Measurements from ENCODE around the gene SLC26A6. TPM values are rescaled to one million over a fixed set of nuclear protein-coding genes. Genes with fewer than 3 reads are reported as not detected.

Gene SLC26A6
- total and polyA plus RNA-seq, 8 donors, result 14.8 to 279 (median 54.0) TPM

DNA sequence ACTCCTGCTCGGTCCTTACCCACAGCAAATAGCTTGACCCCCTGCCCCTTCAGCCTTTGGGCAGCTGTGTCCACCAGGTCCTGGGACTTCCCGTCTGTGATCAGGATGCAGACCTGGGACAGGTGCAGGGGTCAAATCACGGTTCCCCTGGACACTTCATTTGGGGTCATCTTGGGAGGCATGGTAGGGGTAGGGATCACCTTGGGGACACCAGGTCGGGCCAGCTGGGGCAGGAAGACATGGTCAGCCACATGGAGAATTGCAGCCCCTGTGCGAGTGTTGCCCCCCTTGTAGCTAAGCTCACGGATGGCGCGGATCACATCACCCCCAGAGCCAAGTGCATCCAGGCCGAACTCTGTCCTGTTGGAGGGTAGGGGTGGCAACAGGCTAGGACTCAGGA lies 41.9 kb downstream of the SLC26A6 start:
- peaks cover 2 to 21% (median 12%) of the 10 kb centered on the region in 4 donors for H3K36me3 ChIP-seq
- H3K9me3 ChIP-seq, result no peaks in the 10 kb centered on the region
- no peak for DNase-seq
- peaks cover 0 to 48% (median 4%) of the 10 kb centered on the region in 3 donors for H3K27me3 ChIP-seq
- intact Hi-C loops (cut with DNase I; ENCODE audit: low total_unique reads), result no loop called here
- 86 to 93% (median 92%) methylated on average over 5 to 9 of the region's 9 CpGs for WGBS, 5 donors
- peaks cover 13 to 31% (median 25%) of the 10 kb centered on the region in 4 donors for H3K4me1 ChIP-seq
- H3K4me3 ChIP-seq, result no peak overlapping the region
- no peak for TF ChIP-seq POLR2AphosphoS5 (IDR thresholded peaks at IDR 0.05)
- TF ChIP-seq EP300 (IDR thresholded peaks at IDR 0.05), result no peak
- no peak for TF ChIP-seq POLR2A (IDR thresholded peaks at IDR 0.05)
- TF ChIP-seq, protein P1, sequence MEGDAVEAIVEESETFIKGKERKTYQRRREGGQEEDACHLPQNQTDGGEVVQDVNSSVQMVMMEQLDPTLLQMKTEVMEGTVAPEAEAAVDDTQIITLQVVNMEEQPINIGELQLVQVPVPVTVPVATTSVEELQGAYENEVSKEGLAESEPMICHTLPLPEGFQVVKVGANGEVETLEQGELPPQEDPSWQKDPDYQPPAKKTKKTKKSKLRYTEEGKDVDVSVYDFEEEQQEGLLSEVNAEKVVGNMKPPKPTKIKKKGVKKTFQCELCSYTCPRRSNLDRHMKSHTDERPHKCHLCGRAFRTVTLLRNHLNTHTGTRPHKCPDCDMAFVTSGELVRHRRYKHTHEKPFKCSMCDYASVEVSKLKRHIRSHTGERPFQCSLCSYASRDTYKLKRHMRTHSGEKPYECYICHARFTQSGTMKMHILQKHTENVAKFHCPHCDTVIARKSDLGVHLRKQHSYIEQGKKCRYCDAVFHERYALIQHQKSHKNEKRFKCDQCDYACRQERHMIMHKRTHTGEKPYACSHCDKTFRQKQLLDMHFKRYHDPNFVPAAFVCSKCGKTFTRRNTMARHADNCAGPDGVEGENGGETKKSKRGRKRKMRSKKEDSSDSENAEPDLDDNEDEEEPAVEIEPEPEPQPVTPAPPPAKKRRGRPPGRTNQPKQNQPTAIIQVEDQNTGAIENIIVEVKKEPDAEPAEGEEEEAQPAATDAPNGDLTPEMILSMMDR (IDR thresholded peaks at IDR 0.05), result no peak
- no peak overlapping the region for H3K27ac ChIP-seq

DNA sequence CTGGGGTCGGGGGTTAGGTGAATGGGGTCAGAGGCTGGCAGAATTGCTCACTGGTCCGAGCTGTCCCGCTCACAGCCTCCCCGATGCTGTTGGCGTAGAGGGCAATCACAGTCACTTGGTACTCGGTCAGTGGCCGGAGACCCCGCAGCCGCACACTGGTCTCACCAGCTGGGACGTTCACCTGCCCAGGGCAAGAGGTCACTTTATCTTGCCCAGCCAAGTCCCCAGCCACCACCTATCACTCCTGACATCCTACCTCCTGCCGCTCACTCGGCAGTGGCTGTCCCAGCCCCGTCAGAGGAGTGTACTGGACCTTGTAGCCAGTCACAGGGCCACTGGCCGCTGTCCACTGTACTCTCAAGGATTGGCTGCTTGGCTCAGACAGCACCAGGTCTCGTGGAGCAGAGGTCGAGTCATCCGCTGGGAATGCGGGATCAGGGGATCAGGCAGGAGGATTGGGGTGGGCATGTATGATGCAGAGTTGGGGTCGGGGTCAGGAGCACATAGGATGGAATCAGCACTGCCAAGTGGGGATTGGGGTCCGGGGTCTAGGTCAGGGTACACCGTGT lies 42.7 kb downstream of the SLC26A6 start:
- Histone ChIP-seq H3K27ac (no peak overlapping the region), H3K27me3 (peaks cover 0 to 52% (median 4%) of the 10 kb centered on the region in 3 donors), H3K4me3 (no peak overlapping the region), H3K9me3 (no peaks in the 10 kb centered on the region), H3K36me3 (peaks cover 0 to 14% (median 5%) of the 10 kb centered on the region in 4 donors), H3K4me1 (peaks cover 13 to 24% (median 19%) of the 10 kb centered on the region in 4 donors)
- TF ChIP-seq POLR2A (IDR thresholded peaks at IDR 0.05) (no peak), POLR2AphosphoS5 (IDR thresholded peaks at IDR 0.05) (no peak), EP300 (IDR thresholded peaks at IDR 0.05) (no peak)
- TF ChIP-seq, protein P1 (IDR thresholded peaks at IDR 0.05), result no peak
- WGBS, 5 donors, result 83 to 91% (median 87%) methylated on average over 21 of the region's 21 CpGs
- intact Hi-C loops (cut with DNase I; ENCODE audit: low total_unique reads), result no loop called here
- DNase-seq, result no peak

DNA sequence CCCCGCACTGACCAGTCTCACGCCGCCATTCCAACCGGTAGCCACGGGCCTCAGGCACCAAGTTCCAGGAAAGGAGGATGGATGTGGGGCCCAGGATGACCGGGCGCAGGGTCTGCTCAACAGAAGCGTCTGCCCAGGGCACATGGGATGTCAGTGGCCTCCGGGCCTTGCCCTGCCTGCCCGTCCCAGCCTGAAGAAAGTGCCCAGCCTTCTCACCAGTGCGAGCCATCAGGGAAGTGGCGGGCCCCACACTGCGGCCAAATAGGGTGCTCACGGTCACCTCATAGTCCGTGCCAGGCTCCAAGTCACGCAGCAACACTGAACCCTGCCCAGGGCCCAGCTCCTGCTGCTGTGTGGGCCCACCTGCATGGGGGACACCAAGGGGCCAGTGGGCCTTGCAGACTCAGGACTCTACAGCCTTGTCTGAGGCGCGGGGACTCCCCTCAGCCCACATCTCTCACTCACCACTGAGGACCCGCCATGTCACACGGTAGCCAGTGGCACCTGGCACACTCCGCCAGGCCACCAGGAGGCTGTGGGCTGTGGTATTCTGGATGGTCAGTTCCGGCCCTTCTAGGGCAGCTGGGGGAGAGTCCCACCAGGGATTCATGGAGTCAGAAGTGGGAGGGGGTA lies 43.3 kb downstream of the SLC26A6 start:
- no peak for DNase-seq
- 85 to 93% (median 89%) methylated on average over 11 to 22 of the region's 22 CpGs for WGBS, 5 donors
- intact Hi-C loops (cut with DNase I; ENCODE audit: low total_unique reads), result no loop called here
- no peaks in the 10 kb centered on the region for H3K9me3 ChIP-seq
- peaks cover 0 to 52% (median 4%) of the 10 kb centered on the region in 3 donors for H3K27me3 ChIP-seq
- peaks cover 0 to 8% (median 0%) of the 10 kb centered on the region in 4 donors for H3K36me3 ChIP-seq
- no peak overlapping the region for H3K27ac ChIP-seq
- peaks cover 13 to 22% (median 18%) of the 10 kb centered on the region in 4 donors for H3K4me1 ChIP-seq
- H3K4me3 ChIP-seq, result no peak overlapping the region
- TF ChIP-seq POLR2AphosphoS5 (IDR thresholded peaks at IDR 0.05) (no peak), POLR2A (IDR thresholded peaks at IDR 0.05) (no peak), EP300 (IDR thresholded peaks at IDR 0.05) (no peak)
- TF ChIP-seq, protein P1 (IDR thresholded peaks at IDR 0.05), result no peak

DNA sequence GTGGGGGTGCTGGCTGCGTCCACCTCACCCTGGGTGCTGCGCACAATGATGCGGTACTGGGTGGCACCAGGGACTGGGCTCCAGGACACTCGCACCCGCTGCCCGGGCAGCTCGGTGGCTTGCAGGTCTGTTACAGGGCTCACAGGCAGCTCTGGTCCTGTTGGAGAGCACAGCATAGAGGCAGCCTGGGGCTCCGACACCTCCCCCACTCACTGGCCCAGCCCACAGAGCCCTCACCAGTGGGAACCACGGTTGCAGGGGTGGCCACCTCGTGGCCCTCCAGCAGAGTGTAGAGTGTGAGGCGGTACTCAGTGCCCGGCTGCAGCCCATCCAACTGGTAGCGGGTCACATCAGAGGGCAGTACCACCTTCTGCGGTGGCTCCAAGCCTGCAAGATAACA lies 43.8 kb downstream of the SLC26A6 start:
- intact Hi-C loops (cut with DNase I; ENCODE audit: low total_unique reads), result no loop called here
- no peak overlapping the region for H3K27ac ChIP-seq
- peaks cover 0 to 52% (median 4%) of the 10 kb centered on the region in 3 donors for H3K27me3 ChIP-seq
- no peak for DNase-seq
- H3K36me3 ChIP-seq, result peaks cover 0 to 4% (median 1%) of the 10 kb centered on the region in 4 donors
- H3K4me1 ChIP-seq, result peaks cover 13 to 22% (median 18%) of the 10 kb centered on the region in 4 donors
- no peak overlapping the region for H3K4me3 ChIP-seq
- WGBS, 5 donors, result 72 to 90% (median 87%) methylated on average over 4 to 14 of the region's 14 CpGs
- no peaks in the 10 kb centered on the region for H3K9me3 ChIP-seq
- TF ChIP-seq POLR2AphosphoS5 (IDR thresholded peaks at IDR 0.05), result no peak
- TF ChIP-seq, protein P1 (IDR thresholded peaks at IDR 0.05), result no peak
- TF ChIP-seq EP300 (IDR thresholded peaks at IDR 0.05), result no peak
- no peak for TF ChIP-seq POLR2A (IDR thresholded peaks at IDR 0.05)
